H1 (cell line): Measurements from ENCODE around the gene LGALS4. TPM values are rescaled to one million over a fixed set of nuclear protein-coding genes. Genes with fewer than 3 reads are reported as not detected.

Experiments used
- CTCF ChIA-PET: fragments of 300-600 bp; sonication (Branson Sonifier 250); formaldehyde crosslinking; loops from one replicate; lab custom pipeline; 2021; ENCODE audit not compliant: partially characterized antibody; lab: Charles Lee
- POLR2A ChIA-PET: fragments of 300-600 bp; sonication (Branson Sonifier 250); formaldehyde crosslinking; loops from one replicate; lab custom pipeline; 2021; ENCODE audit warnings: inconsistent platforms; ENCODE audit not compliant: partially characterized antibody; lab: Charles Lee
- DNase-seq, 2 experiments: peaks; one replicate each; pipeline versions ENCODE4 v3.0.0 to v3.0.0-alpha.2; 2010 to 2022; ENCODE audit warnings: low spot score in 2 of 2, low read depth in 1 of 2, mixed read lengths in 1 of 2
- FAIRE-seq: peaks from 2 replicates; lab custom pipeline; 2011; peaks lifted over from hg19 to GRCh38; lab: Jason Lieb, UNC
- H2AFZ ChIP-seq: 2 replicates; pipeline ENCODE4 v1.8.1; 2012; ENCODE audit warnings: low read length, inconsistent platforms
- H2AK5ac ChIP-seq: 2 replicates; pipeline ENCODE4 v1.6.1; 2013; ENCODE audit warnings: low read depth, low read length
- H2BK120ac ChIP-seq: replicated peaks from 2 replicates; pipeline ENCODE3; 2013; ENCODE audit warnings: low read depth, low read length, inconsistent platforms
- H2BK12ac ChIP-seq: 2 replicates; pipeline ENCODE4 v1.6.1; 2013; ENCODE audit warnings: low read depth, low read length
- H2BK15ac ChIP-seq: 2 replicates; pipeline ENCODE4 v1.6.1; 2013; ENCODE audit warnings: low read length
- H2BK20ac ChIP-seq: 2 replicates; pipeline ENCODE4 v1.6.1; 2013; ENCODE audit warnings: low read length
- H2BK5ac ChIP-seq: 2 replicates; pipeline ENCODE4 v1.6.1; 2013; ENCODE audit warnings: low read depth, low read length
- H3K14ac ChIP-seq: 2 replicates; pipeline ENCODE4 v1.6.1; 2013; ENCODE audit warnings: inconsistent platforms; ENCODE audit not compliant: insufficient read length
- H3K18ac ChIP-seq: 2 replicates; pipeline ENCODE4 v1.6.1; 2013; ENCODE audit warnings: low read length; ENCODE audit errors: extremely low read depth
- H3K23ac ChIP-seq: 2 replicates; pipeline ENCODE4 v1.6.1; 2013; ENCODE audit warnings: inconsistent platforms; ENCODE audit not compliant: insufficient read length
- H3K23me2 ChIP-seq: 2 replicates; pipeline ENCODE4 v1.6.1; 2013; ENCODE audit warnings: low read depth, low read length
- H3K27ac ChIP-seq: 2 replicates; pipeline ENCODE4 v1.6.1; 2011; ENCODE audit warnings: low read depth, low read length, inconsistent platforms
- H3K27me3 ChIP-seq, 4 experiments: replicated peaks in 1 of 4; 1 replicate in 1 of 4; 2 replicates in 3 of 4; pipeline versions ENCODE4 v1.6.1 to v1.8.1; 2011 to 2013; ENCODE audit warnings: low read length in 3 of 4, mild to moderate bottlenecking in 3 of 4, inconsistent platforms in 2 of 4, mixed read lengths in 2 of 4, moderate library complexity in 1 of 4; ENCODE audit not compliant: control insufficient read depth in 3 of 4, insufficient read depth in 3 of 4; ENCODE audit errors: extremely low read depth in 1 of 4
- H3K36me3 ChIP-seq, 4 experiments: 2 replicates each; pipeline versions ENCODE4 v1.6.1 to v1.8.1; 2011 to 2013; ENCODE audit warnings: mild to moderate bottlenecking in 4 of 4, low read length in 3 of 4, moderate library complexity in 2 of 4, control low read depth in 1 of 4, inconsistent platforms in 1 of 4; ENCODE audit not compliant: insufficient read depth in 4 of 4, control insufficient read depth in 2 of 4
- H3K4ac ChIP-seq: replicated peaks from 2 replicates; pipeline ENCODE3; 2013; ENCODE audit warnings: low read length, low read depth, mixed read lengths, inconsistent platforms; ENCODE audit not compliant: insufficient read length
- H3K4me1 ChIP-seq, 4 experiments: replicated peaks in 1 of 4; 1 replicate in 1 of 4; 2 replicates in 3 of 4; pipeline versions ENCODE4 v1.6.1 to v1.8.1; 2011 to 2013; ENCODE audit warnings: low read length in 3 of 4, inconsistent platforms in 2 of 4, mixed read lengths in 1 of 4; ENCODE audit not compliant: insufficient read depth in 4 of 4, control insufficient read depth in 3 of 4
- H3K4me2 ChIP-seq, 2 experiments: 2 replicates each; pipeline versions ENCODE4 v1.6.1 to v1.8.1; 2011 to 2013; ENCODE audit warnings: low read depth in 2 of 2, low read length in 2 of 2, control low read depth in 1 of 2, inconsistent platforms in 1 of 2, mild to moderate bottlenecking in 1 of 2; ENCODE audit not compliant: insufficient read depth in 1 of 2
- H3K4me3 ChIP-seq, 4 experiments: fragments of 200-600, 300-600 bp in 1 of 4; sonication (generic), shearing (Covaris generic), sonication (Bioruptor Twin) in 1 of 4; 2 replicates each; pipeline versions ENCODE4 v1.5.1 to v1.8.1; 2011 to 2016; ENCODE audit warnings: low read length in 4 of 4, low read depth in 3 of 4, control low read depth in 2 of 4, inconsistent platforms in 2 of 4, mild to moderate bottlenecking in 2 of 4, mixed read lengths in 1 of 4, moderate library complexity in 1 of 4; ENCODE audit not compliant: insufficient read depth in 2 of 4; ENCODE audit errors: extremely low read depth in 1 of 4
- H3K56ac ChIP-seq: replicated peaks from 2 replicates; pipeline ENCODE3; 2013; ENCODE audit warnings: low read depth, mild to moderate bottlenecking, mixed read lengths, low read length, inconsistent platforms; ENCODE audit not compliant: insufficient read length
- H3K79me1 ChIP-seq: 2 replicates; pipeline ENCODE4 v1.6.1; 2013; ENCODE audit warnings: low read depth, low read length, control low read depth
- H3K79me2 ChIP-seq, 2 experiments: 2 replicates each; pipeline versions ENCODE4 v1.6.1 to v1.8.1; 2012 to 2013; ENCODE audit warnings: low read length in 2 of 2, mild to moderate bottlenecking in 2 of 2, inconsistent platforms in 1 of 2; ENCODE audit not compliant: insufficient read depth in 2 of 2, control insufficient read depth in 1 of 2
- H3K9ac ChIP-seq, 4 experiments: replicated peaks in 1 of 4; 1 replicate in 1 of 4; 2 replicates in 3 of 4; pipeline versions ENCODE4 v1.6.1 to v1.8.1; 2011 to 2013; ENCODE audit warnings: low read depth in 3 of 4, low read length in 3 of 4, control low read depth in 2 of 4, mild to moderate bottlenecking in 2 of 4, moderate library complexity in 2 of 4, inconsistent platforms in 1 of 4; ENCODE audit errors: extremely low read depth in 1 of 4
- H3K9me3 ChIP-seq, 2 experiments: 2 replicates each; pipeline versions ENCODE4 v1.6.1 to v1.8.1; 2012 to 2013; ENCODE audit warnings: mild to moderate bottlenecking in 2 of 2, moderate library complexity in 2 of 2, control low read depth in 1 of 2, inconsistent platforms in 1 of 2, low read depth in 1 of 2, low read length in 1 of 2, mixed read lengths in 1 of 2; ENCODE audit not compliant: insufficient read depth in 2 of 2
- H4K20me1 ChIP-seq, 2 experiments: replicated peaks in 1 of 2; 2 replicates each; pipeline versions ENCODE3 to v1.8.1; 2011 to 2013; ENCODE audit warnings: inconsistent platforms in 2 of 2, low read length in 2 of 2, mild to moderate bottlenecking in 1 of 2; ENCODE audit not compliant: insufficient read depth in 2 of 2, control insufficient read depth in 1 of 2
- H4K5ac ChIP-seq: 2 replicates; pipeline ENCODE4 v1.6.1; 2013; ENCODE audit warnings: low read length, low read depth, mixed read lengths, inconsistent platforms; ENCODE audit not compliant: insufficient read length
- H4K8ac ChIP-seq: 2 replicates; pipeline ENCODE4 v1.8.0; 2013; ENCODE audit warnings: mild to moderate bottlenecking, moderate library complexity, low read length, inconsistent platforms; ENCODE audit not compliant: insufficient read depth; ENCODE audit errors: extremely low read depth
- H4K91ac ChIP-seq: replicated peaks from 2 replicates; pipeline ENCODE3; 2013; ENCODE audit warnings: low read length, mixed read lengths, inconsistent platforms; ENCODE audit not compliant: insufficient read length
- BCL11A ChIP-seq, 2 experiments: IDR thresholded peaks; one replicate each; pipeline ENCODE4 v1.6.1; 2011; ENCODE audit warnings: low read depth in 2 of 2, low read length in 2 of 2, mild to moderate bottlenecking in 2 of 2
- CHD2 ChIP-seq: IDR thresholded peaks from 2 replicates; pipeline ENCODE4 v1.6.1; 2012; ENCODE audit warnings: low read length, improper control_type of control experiment
- CTBP2 ChIP-seq: IDR thresholded peaks from 2 replicates; pipeline ENCODE4 v1.7.0; 2011; ENCODE audit warnings: borderline replicate concordance, mild to moderate bottlenecking, moderate library complexity, mixed read lengths, low read length; ENCODE audit not compliant: insufficient read depth, insufficient read length
- KDM4A ChIP-seq: IDR thresholded peaks from one replicate; pipeline ENCODE4 v1.7.1; 2012; ENCODE audit warnings: low read depth, mild to moderate bottlenecking, moderate library complexity, low read length, inconsistent platforms; ENCODE audit not compliant: severe bottlenecking
- SIRT6 ChIP-seq: IDR thresholded peaks from one replicate; pipeline ENCODE4 v1.7.1; 2012; ENCODE audit warnings: low read length, inconsistent platforms
- TAF7 ChIP-seq: optimal IDR thresholded peaks from 2 replicates; pipeline ENCODE3; 2011; ENCODE audit warnings: low read depth, mild to moderate bottlenecking, inconsistent platforms, low read length, moderate library complexity, borderline replicate concordance
- YY1 ChIP-seq: IDR thresholded peaks from 2 replicates; pipeline ENCODE4 v1.6.1; 2011; ENCODE audit warnings: low read depth, mild to moderate bottlenecking, low read length
- WGBS, 2 experiments: shearing (Covaris generic) in 1 of 2; methylation state at CpG; one replicate each; pipeline versions ENCODE4 v1.1.6 to v1.1.7; 2013 to 2015; ENCODE audit warnings: low lambda C conversion rate in 2 of 2, mixed read lengths in 2 of 2, inconsistent platforms in 1 of 2, low coverage in 1 of 2, missing lambda C conversion rate in 1 of 2; ENCODE audit not compliant: insufficient replicate concordance in 2 of 2, insufficient coverage in 1 of 2, insufficient read length in 1 of 2; ENCODE audit errors: extremely low coverage in 1 of 2, missing lambda C conversion rate in 1 of 2; 5-methylcytosine and 5-hydroxymethylcytosine counted together
- polyA plus RNA-seq, 7 experiments: library from polyadenylated mRNA; depleted of rRNA in 3 of 7; stranded (reverse) in 5 of 7; unstranded in 2 of 7; fragments of >200 nt in 5 of 7; fragments of 200-250 nt in 2 of 7; gene quantifications; 1 replicate in 5 of 7; 2 replicates in 1 of 7; 4 replicates in 1 of 7; pipeline versions ENCODE4 v1.2.1 to v1.2.3, GENCODE V29; 2011 to 2013; ENCODE audit warnings: missing spikeins in 2 of 7, mixed read lengths in 2 of 7
- total RNA-seq: library from RNA; stranded (reverse); fragmentation: NEBNext Ultra II Directional; extraction: Animal tissue kit (Norgen Biotek cat#: 25700); gene quantifications from 2 replicates; pipeline ENCODE4 v1.2.1, GENCODE V29; 2021
- TF ChIP-seq, protein P1 (sequence below): IDR thresholded peaks from 2 replicates; pipeline ENCODE4 v1.6.1; 2012; ENCODE audit warnings: inconsistent platforms

LGALS4 gene
- total and polyA plus RNA-seq, 2 of the 8 experiments (the other 6 are each of a cell fraction or from before 2014, with no cell fraction given) = 0.32 to 0.37 TPM

DNA sequence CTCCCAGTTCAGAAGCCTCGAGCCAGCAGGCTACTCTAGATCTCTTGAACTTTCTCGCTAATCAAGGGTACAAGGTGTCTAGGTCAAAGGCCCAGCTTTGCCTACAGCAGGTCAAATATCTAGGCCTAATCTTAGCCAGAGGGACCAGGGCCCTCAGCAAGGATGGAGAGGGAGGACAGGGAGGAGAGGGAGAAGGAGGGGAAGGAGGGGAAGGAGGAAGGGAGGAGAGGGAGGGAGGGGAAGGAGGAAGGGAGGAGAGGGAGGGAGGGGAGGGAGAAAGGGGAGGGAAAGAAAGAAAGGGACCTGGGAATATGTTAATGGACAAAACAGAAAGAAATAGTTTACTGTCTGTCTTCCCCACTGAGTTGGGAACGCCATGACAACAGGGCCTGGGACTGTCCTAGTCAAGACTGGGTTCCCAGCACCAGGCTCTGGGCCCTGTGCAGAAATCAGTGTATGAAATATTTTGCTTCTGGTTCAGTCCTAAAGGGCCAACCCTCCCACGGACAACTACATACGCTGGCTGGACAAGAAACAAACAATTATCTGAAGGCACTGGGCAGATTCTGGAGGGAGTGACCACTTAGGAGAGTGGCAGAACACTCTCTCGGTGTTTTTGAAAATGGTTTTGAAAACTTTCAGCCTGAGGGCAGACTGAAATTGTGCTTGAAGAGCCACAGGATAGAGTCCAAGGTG is 14.3 kb upstream of the LGALS4 start:
- Histone ChIP-seq H4K91ac (no peak overlapping the region), H4K20me1 (no peaks in the 10 kb centered on the region), H4K5ac (no peak overlapping the region), H3K18ac (no peak overlapping the region), H2BK20ac (no peak overlapping the region), H3K9me3 (no peaks in the 10 kb centered on the region), H2AK5ac (no peak overlapping the region), H3K4me1 (peaks cover 0 to 6% (median under 1%) of the 10 kb centered on the region in 4 experiments; a peak in 2 of 7 replicates), H3K27ac (no peak overlapping the region), H2BK12ac (no peak overlapping the region), H3K27me3 (no peaks in the 10 kb centered on the region), H4K8ac (no peak overlapping the region), H3K4ac (no peak overlapping the region), H3K36me3 (peaks cover 0 to 26% (median 6%) of the 10 kb centered on the region in 4 experiments; a peak in 3 of 8 replicates), H3K23ac (no peak overlapping the region), H3K4me3 (no peak overlapping the region), H3K14ac (no peak overlapping the region), H2AFZ (no peak overlapping the region), H3K23me2 (peaks cover 8% of the 10 kb centered on the region), H3K4me2 (no peak overlapping the region), H3K79me2 (no peaks in the 10 kb centered on the region), H2BK5ac (no peak overlapping the region), H2BK15ac (no peak overlapping the region), H3K56ac (no peak overlapping the region), H3K79me1 (peaks cover 5% of the 10 kb centered on the region; the same call in 1 of the 2 replicates), H2BK120ac (no peak overlapping the region), H3K9ac (no peak overlapping the region)
- POLR2A ChIA-PET = interaction anchor here (0.8 to 14.2 kb wide), 6 partner anchors 8 to 44 kb away, joined by 3 to 376 read pairs (median 12); partner anchors contain the start of gene HNRNPL
- DNase-seq = no peak
- FAIRE-seq = no peak
- WGBS, 2 experiments = 83% methylated on average over 6 of the region's 6 CpGs; no CpG with 5 or more reads in 1 of the 2 experiments
- CTCF ChIA-PET = interaction anchor here (1.1 kb wide), 1 partner anchor 57 kb away, joined by 3 read pairs; no protein-coding TSS in a partner anchor
- TF ChIP-seq BCL11A (IDR thresholded peaks at IDR 0.05; ENCODE audit: low read depth in 2 of 2, low read length in 2 of 2) (no peak), TAF7 (no peak), KDM4A (no peak), YY1 (no peak), CTBP2 (no peak), SIRT6 (no peak), CHD2 (no peak)
- TF ChIP-seq, protein P1, sequence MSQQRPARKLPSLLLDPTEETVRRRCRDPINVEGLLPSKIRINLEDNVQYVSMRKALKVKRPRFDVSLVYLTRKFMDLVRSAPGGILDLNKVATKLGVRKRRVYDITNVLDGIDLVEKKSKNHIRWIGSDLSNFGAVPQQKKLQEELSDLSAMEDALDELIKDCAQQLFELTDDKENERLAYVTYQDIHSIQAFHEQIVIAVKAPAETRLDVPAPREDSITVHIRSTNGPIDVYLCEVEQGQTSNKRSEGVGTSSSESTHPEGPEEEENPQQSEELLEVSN = no peak
